Measurements from ENCODE around the gene AMY2B.
"Not testable (repeated sequence)": the region's sequence is repeated elsewhere in the genome, so short reads cannot be mapped to it uniquely, and the experiment has no call there.

The AMY2B gene

GRCh38 chr1:103541431-103541830 lies 30.0 kb upstream of the AMY2B start:
- no peak for FAIRE-seq
- no peak for DNase-seq (ENCODE audit: insufficient read length, low spot score)

GRCh38 chr1:103546496-103546895 lies 24.9 kb upstream of the AMY2B start:
- FAIRE-seq (no peak), DNase-seq (ENCODE audit: insufficient read length, low spot score) (no peak)
- TF ChIP-seq CTCF (IDR thresholded peaks at IDR 0.05; ENCODE audit: insufficient read depth, missing control alignments), result no peak

More at GRCh38 chr1:103541431-103541830, 30.0 kb upstream of the AMY2B start:
- no peak for TF ChIP-seq CTCF (IDR thresholded peaks at IDR 0.05; ENCODE audit: insufficient read depth, missing control alignments)

- no peak for FAIRE-seq
- TF ChIP-seq CTCF (IDR thresholded peaks at IDR 0.05; ENCODE audit: insufficient read depth, missing control alignments), result no peak
Observed at GRCh38 chr1:103547840-103548239, 23.5 kb upstream of the AMY2B start.

GRCh38 chr1:103560427-103560826 lies 11.0 kb upstream of the AMY2B start:
- DNase-seq (ENCODE audit: insufficient read length, low spot score) (no peak), FAIRE-seq (no peak)
- TF ChIP-seq CTCF (IDR thresholded peaks at IDR 0.05; ENCODE audit: insufficient read depth, missing control alignments), result no peak

More at GRCh38 chr1:103547840-103548239, 23.5 kb upstream of the AMY2B start:
- DNase-seq (ENCODE audit: insufficient read length, low spot score), result no peak

- not testable (repeated sequence) for FAIRE-seq; DNase-seq (ENCODE audit: insufficient read length, low spot score)
Observed at GRCh38 chr1:103561124-103561523, 10.3 kb upstream of the AMY2B start.

- DNase-seq (ENCODE audit: insufficient read length, low spot score) (no peak), FAIRE-seq (no peak)
- no peak for TF ChIP-seq CTCF (IDR thresholded peaks at IDR 0.05; ENCODE audit: insufficient read depth, missing control alignments)
Observed at GRCh38 chr1:103561643-103562395, 9.6 kb upstream of the AMY2B start.

GRCh38 chr1:103563056-103563455 lies 8.3 kb upstream of the AMY2B start:
- no peak for TF ChIP-seq CTCF (IDR thresholded peaks at IDR 0.05; ENCODE audit: insufficient read depth, missing control alignments)
- FAIRE-seq (no peak), DNase-seq (ENCODE audit: insufficient read length, low spot score) (no peak)

Data from D721Med (cell line).